Measurements from ENCODE around the gene PPP3CA.

DNA sequence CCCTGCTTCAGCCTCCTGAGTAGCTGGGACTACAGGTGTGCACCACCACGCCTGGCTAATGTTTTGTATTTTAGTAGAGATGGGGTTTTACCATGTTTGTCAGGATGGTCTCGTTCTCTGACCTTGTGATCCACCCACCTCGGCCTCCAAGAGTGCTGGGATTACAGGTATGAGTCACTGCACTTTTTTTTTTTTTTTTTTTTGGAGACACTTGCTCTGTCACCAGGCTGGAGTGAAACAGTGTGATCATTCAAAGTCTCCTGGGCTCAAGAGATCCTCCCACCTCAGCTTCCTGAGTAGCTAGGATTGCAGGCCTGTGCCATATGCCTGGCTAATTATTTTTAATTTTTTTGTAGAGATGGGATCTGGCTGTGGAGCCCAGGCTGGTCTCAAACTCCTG, 338.8 kb downstream of the PPP3CA start:
- TF ChIP-seq CTCF (IDR thresholded peaks at IDR 0.05) = no peak
- no peak for TF ChIP-seq POLR2A (IDR thresholded peaks at IDR 0.05)

Measured in lower leg skin (tissue), 3 donors.